H9 (cell line): ENCODE measurements around the gene HSD17B12. TPM values are rescaled to one million over a fixed set of nuclear protein-coding genes. Genes with fewer than 3 reads are reported as not detected.

Experiments
- DNase-seq: peaks from one replicate; pipeline ENCODE4 v3.0.0-alpha.2; 2017
- H2AFZ ChIP-seq: one replicate; pipeline ENCODE4 v1.6.1; 2013; ENCODE audit warnings: mild to moderate bottlenecking, low read length, control low read depth, moderate library complexity
- H2AK5ac ChIP-seq: 2 replicates; pipeline ENCODE4 v1.6.1; 2013; ENCODE audit warnings: low read length, control low read depth, mixed read lengths; ENCODE audit not compliant: insufficient read length
- H2BK120ac ChIP-seq: one replicate; pipeline ENCODE4 v1.6.1; 2013; ENCODE audit warnings: low read depth, mild to moderate bottlenecking, low read length, control low read depth, inconsistent platforms; ENCODE audit not compliant: poor library complexity, severe bottlenecking
- H2BK12ac ChIP-seq: 2 replicates; pipeline ENCODE4 v1.6.1; 2013; ENCODE audit warnings: low read length, control low read depth, mixed read lengths, low read depth; ENCODE audit not compliant: insufficient read length
- H2BK15ac ChIP-seq: 2 replicates; pipeline ENCODE4 v1.6.1; 2013; ENCODE audit warnings: low read depth, low read length, control low read depth
- H2BK20ac ChIP-seq: one replicate; pipeline ENCODE4 v1.6.1; 2013; ENCODE audit warnings: low read depth, mild to moderate bottlenecking, low read length, control low read depth, inconsistent platforms; ENCODE audit not compliant: poor library complexity, severe bottlenecking
- H2BK5ac ChIP-seq: 2 replicates; pipeline ENCODE4 v1.6.1; 2013; ENCODE audit warnings: low read length, control low read depth, mixed read lengths; ENCODE audit not compliant: insufficient read length
- H3K14ac ChIP-seq: 2 replicates; pipeline ENCODE4 v1.6.1; 2013; ENCODE audit warnings: low read length, control low read depth; ENCODE audit not compliant: insufficient read depth
- H3K18ac ChIP-seq: 2 replicates; pipeline ENCODE4 v1.6.1; 2013; ENCODE audit warnings: low read depth, mild to moderate bottlenecking, mixed read lengths, low read length, control low read depth; ENCODE audit not compliant: insufficient read length
- H3K23ac ChIP-seq: 2 replicates; pipeline ENCODE4 v1.6.1; 2013; ENCODE audit warnings: low read length, control low read depth, mixed read lengths, low read depth; ENCODE audit not compliant: insufficient read length
- H3K23me2 ChIP-seq: 2 replicates; pipeline ENCODE4 v1.6.1; 2013; ENCODE audit warnings: low read depth, mild to moderate bottlenecking, mixed read lengths, low read length, control low read depth; ENCODE audit not compliant: insufficient read length, poor library complexity, severe bottlenecking
- H3K27ac ChIP-seq: 2 replicates; pipeline ENCODE4 v1.5.1; 2013; ENCODE audit warnings: low read length, control low read depth, mixed read lengths, low read depth; ENCODE audit not compliant: insufficient read length
- H3K27me3 ChIP-seq: 2 replicates; pipeline ENCODE4 v1.6.1; 2013; ENCODE audit warnings: low read length, control low read depth, inconsistent platforms; ENCODE audit not compliant: insufficient read depth
- H3K4ac ChIP-seq: 2 replicates; pipeline ENCODE4 v1.6.1; 2013; ENCODE audit warnings: low read depth, mild to moderate bottlenecking, control low read depth, inconsistent platforms, low read length, moderate library complexity
- H3K4me1 ChIP-seq: 2 replicates; pipeline ENCODE4 v1.6.1; 2013; ENCODE audit warnings: low read length, control low read depth, inconsistent platforms; ENCODE audit not compliant: insufficient read depth
- H3K4me2 ChIP-seq: 2 replicates; pipeline ENCODE4 v1.6.1; 2013; ENCODE audit warnings: low read length, control low read depth, mixed read lengths; ENCODE audit not compliant: insufficient read length, insufficient read depth
- H3K56ac ChIP-seq: 2 replicates; pipeline ENCODE4 v1.6.1; 2013; ENCODE audit warnings: low read depth, mild to moderate bottlenecking, mixed read lengths, low read length, control low read depth; ENCODE audit not compliant: insufficient read length
- H3K79me1 ChIP-seq: 2 replicates; pipeline ENCODE4 v1.6.1; 2013; ENCODE audit warnings: low read depth, mild to moderate bottlenecking, moderate library complexity, low read length, control low read depth, inconsistent platforms; ENCODE audit not compliant: insufficient read depth, poor library complexity, severe bottlenecking
- H3K79me2 ChIP-seq: 2 replicates; pipeline ENCODE4 v1.6.1; 2013; ENCODE audit warnings: low read length, control low read depth, inconsistent platforms; ENCODE audit not compliant: insufficient read depth
- H3K9ac ChIP-seq: 2 replicates; pipeline ENCODE4 v1.6.1; 2013; ENCODE audit warnings: low read length, control low read depth, mixed read lengths; ENCODE audit not compliant: insufficient read length; ENCODE audit errors: extremely low read depth
- H3K9me3 ChIP-seq: one replicate; pipeline ENCODE4 v1.6.1; 2013; ENCODE audit warnings: low read depth, low read length, inconsistent platforms; ENCODE audit not compliant: control insufficient read depth
- H3T11ph ChIP-seq: one replicate; pipeline ENCODE4 v1.6.1; 2013; ENCODE audit warnings: mild to moderate bottlenecking, low read length, control low read depth, inconsistent platforms
- H4K20me1 ChIP-seq: one replicate; pipeline ENCODE4 v1.6.1; 2013; ENCODE audit not compliant: control insufficient read depth, insufficient read length, insufficient read depth
- H4K5ac ChIP-seq: 2 replicates; pipeline ENCODE4 v1.6.1; 2013; ENCODE audit warnings: low read depth, mild to moderate bottlenecking, mixed read lengths, low read length, control low read depth; ENCODE audit not compliant: insufficient read length
- H4K8ac ChIP-seq: replicated peaks from 2 replicates; pipeline ENCODE4 v1.6.1; 2013; ENCODE audit warnings: low read length, control low read depth, mixed read lengths, low read depth; ENCODE audit not compliant: insufficient read length
- H4K91ac ChIP-seq: 2 replicates; pipeline ENCODE4 v1.6.1; 2013; ENCODE audit warnings: low read depth, mild to moderate bottlenecking, moderate library complexity, mixed read lengths, low read length, control low read depth; ENCODE audit not compliant: insufficient read length
- H3K27ac Mint-ChIP-seq, 3 experiments: 2 replicates in 2 of 3; 3 replicates in 1 of 3; pipeline ENCODE4 v1.8.0; 2020 to 2021; ENCODE audit warnings: mixed read lengths in 3 of 3, mild to moderate bottlenecking in 1 of 3, moderate library complexity in 1 of 3
- H3K27me3 Mint-ChIP-seq: 2 replicates; pipeline ENCODE4 v1.8.0; 2021; ENCODE audit warnings: low read depth, mild to moderate bottlenecking, moderate library complexity, mixed read lengths
- H3K36me3 Mint-ChIP-seq, 3 experiments: 2 replicates in 2 of 3; 3 replicates in 1 of 3; pipeline ENCODE4 v1.8.0; 2020 to 2021; ENCODE audit warnings: low read depth in 3 of 3, mixed read lengths in 3 of 3; ENCODE audit not compliant: insufficient read depth in 1 of 3
- H3K4me1 Mint-ChIP-seq, 2 experiments: 2 replicates each; pipeline ENCODE4 v1.8.0; 2020; ENCODE audit warnings: mixed read lengths in 2 of 2
- H3K4me3 Mint-ChIP-seq, 2 experiments: 2 replicates in 1 of 2; 3 replicates in 1 of 2; pipeline ENCODE4 v1.8.0; 2020 to 2021; ENCODE audit warnings: mild to moderate bottlenecking in 2 of 2, mixed read lengths in 2 of 2, moderate library complexity in 1 of 2
- H3K9me3 Mint-ChIP-seq, 2 experiments: 2 replicates in 1 of 2; 3 replicates in 1 of 2; pipeline ENCODE4 v1.8.0; 2020; ENCODE audit warnings: mild to moderate bottlenecking in 2 of 2, mixed read lengths in 2 of 2, moderate library complexity in 1 of 2
- WGBS: extraction: QIAGEN DNeasy Blood & Tissue Kit; methylation state at CpG from one replicate; pipeline ENCODE4 v1.1.7; 2013; ENCODE audit warnings: missing lambda C conversion rate, low lambda C conversion rate, mixed read lengths; ENCODE audit not compliant: insufficient read length; ENCODE audit errors: extremely low coverage; 5-methylcytosine and 5-hydroxymethylcytosine counted together
- total RNA-seq: library from RNA; stranded (reverse); gene quantifications from 2 replicates; pipeline ENCODE4 v1.2.1, GENCODE V29; 2021
- TF ChIP-seq, protein P1 (sequence below): fragments of 200-600 bp; sonication (generic); conservative IDR thresholded peaks from 3 replicates; pipeline ENCODE4 v1.8.0; 2021; ENCODE audit warnings: antibody characterized with exemption, mild to moderate bottlenecking

HSD17B12 gene
- total RNA-seq, 1 experiment from 2014 or later = 111 TPM

DNA sequence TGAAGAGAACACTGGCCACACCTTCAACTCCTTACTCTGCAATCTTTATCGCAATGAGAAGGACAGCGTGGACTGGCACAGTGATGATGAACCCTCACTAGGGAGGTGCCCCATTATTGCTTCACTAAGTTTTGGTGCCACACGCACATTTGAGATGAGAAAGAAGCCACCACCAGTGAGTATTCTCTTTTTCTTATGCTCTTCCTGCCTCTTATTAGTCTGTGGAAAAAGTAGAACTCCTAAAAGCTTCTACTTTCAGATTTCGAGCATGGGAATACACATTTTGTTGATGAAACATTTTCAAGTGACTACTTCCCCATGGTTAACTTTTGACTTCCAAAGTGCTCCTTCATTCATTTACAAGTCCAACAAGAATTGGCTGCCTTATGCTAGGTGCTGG, 221.0 kb downstream of the HSD17B12 start:
- Mint-ChIP-seq H3K4me3 (no peak overlapping the region), H3K4me1 (no peaks in the 10 kb centered on the region), H3K27me3 (no peaks in the 10 kb centered on the region), H3K9me3 (no peaks in the 10 kb centered on the region; a peak in 1 of 5 replicates), H3K27ac (no peak overlapping the region), H3K36me3 (peaks cover 8 to 28% (median 25%) of the 10 kb centered on the region in 3 experiments; a peak in 6 of 7 replicates)
- no peak overlapping the region for H3K56ac ChIP-seq
- TF ChIP-seq, protein P1, sequence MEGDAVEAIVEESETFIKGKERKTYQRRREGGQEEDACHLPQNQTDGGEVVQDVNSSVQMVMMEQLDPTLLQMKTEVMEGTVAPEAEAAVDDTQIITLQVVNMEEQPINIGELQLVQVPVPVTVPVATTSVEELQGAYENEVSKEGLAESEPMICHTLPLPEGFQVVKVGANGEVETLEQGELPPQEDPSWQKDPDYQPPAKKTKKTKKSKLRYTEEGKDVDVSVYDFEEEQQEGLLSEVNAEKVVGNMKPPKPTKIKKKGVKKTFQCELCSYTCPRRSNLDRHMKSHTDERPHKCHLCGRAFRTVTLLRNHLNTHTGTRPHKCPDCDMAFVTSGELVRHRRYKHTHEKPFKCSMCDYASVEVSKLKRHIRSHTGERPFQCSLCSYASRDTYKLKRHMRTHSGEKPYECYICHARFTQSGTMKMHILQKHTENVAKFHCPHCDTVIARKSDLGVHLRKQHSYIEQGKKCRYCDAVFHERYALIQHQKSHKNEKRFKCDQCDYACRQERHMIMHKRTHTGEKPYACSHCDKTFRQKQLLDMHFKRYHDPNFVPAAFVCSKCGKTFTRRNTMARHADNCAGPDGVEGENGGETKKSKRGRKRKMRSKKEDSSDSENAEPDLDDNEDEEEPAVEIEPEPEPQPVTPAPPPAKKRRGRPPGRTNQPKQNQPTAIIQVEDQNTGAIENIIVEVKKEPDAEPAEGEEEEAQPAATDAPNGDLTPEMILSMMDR = no peak
- H2BK120ac ChIP-seq = no peak overlapping the region
- H2AFZ ChIP-seq = no peak overlapping the region
- no peak overlapping the region for H2BK20ac ChIP-seq
- no peaks in the 10 kb centered on the region for H3K9me3 ChIP-seq
- H3K14ac ChIP-seq = no peak overlapping the region
- no peak overlapping the region for H3K9ac ChIP-seq
- H4K8ac ChIP-seq = no peak overlapping the region
- H4K20me1 ChIP-seq = no peaks in the 10 kb centered on the region
- H4K5ac ChIP-seq = no peak overlapping the region
- no peak overlapping the region for H2BK15ac ChIP-seq
- no peak overlapping the region for H3K18ac ChIP-seq
- H2BK12ac ChIP-seq = no peak overlapping the region
- H3T11ph ChIP-seq = no peak overlapping the region
- WGBS = no CpG with 5 or more reads among the region's 4 CpGs
- no peak for DNase-seq
- H3K4ac ChIP-seq = no peak overlapping the region
- no peak overlapping the region for H2AK5ac ChIP-seq
- no peaks in the 10 kb centered on the region for H3K79me1 ChIP-seq
- no peak overlapping the region for H2BK5ac ChIP-seq
- H3K4me1 ChIP-seq = no peaks in the 10 kb centered on the region
- H4K91ac ChIP-seq = no peak overlapping the region
- H3K23me2 ChIP-seq = no peaks in the 10 kb centered on the region
- H3K27ac ChIP-seq = no peak overlapping the region
- H3K23ac ChIP-seq = no peak overlapping the region
- H3K79me2 ChIP-seq = no peaks in the 10 kb centered on the region
- H3K4me2 ChIP-seq = no peak overlapping the region
- H3K27me3 ChIP-seq = no peaks in the 10 kb centered on the region
